ENCODE data around the gene ESRP2.

ESRP2 gene

GRCh38 chr16:68236826-68237242 is 907 bp upstream of the ESRP2 start:
- DNase-seq, result no peak

DNA sequence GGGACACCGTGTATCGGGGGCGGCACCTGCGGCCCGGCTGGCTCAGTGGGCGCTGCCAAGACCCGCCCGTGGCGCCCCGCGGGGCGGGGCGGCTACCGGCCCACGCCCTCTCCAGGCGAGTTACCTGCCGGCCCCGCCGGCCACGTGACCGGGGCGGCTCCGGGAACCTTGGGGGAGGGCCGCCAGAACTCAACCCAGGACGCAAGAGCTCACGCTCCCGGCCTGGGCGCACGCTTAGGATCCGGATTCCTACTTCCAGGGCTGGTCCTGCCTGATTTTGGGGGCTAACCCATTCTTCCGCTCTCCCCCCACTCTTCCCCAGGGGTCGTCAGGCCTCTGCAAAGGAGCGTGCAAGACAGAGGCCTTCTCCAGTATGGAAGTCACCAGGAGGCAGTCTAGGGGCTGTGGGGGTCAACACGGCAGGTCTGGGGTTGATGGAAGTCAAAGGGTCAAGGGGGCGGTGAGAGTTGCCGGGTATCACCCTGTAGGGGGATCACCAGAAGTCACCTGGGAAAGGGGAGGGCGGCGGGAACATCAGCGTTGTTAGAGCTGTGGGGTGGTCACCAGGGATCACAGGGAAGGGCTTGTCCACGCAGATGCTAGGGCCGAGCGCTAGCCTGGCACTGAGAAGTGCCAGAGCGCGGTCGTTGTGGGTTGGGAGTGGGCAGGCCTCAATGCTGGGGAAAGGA is 354 bp upstream of the ESRP2 start:
- DNase-seq, result no peak

DNA sequence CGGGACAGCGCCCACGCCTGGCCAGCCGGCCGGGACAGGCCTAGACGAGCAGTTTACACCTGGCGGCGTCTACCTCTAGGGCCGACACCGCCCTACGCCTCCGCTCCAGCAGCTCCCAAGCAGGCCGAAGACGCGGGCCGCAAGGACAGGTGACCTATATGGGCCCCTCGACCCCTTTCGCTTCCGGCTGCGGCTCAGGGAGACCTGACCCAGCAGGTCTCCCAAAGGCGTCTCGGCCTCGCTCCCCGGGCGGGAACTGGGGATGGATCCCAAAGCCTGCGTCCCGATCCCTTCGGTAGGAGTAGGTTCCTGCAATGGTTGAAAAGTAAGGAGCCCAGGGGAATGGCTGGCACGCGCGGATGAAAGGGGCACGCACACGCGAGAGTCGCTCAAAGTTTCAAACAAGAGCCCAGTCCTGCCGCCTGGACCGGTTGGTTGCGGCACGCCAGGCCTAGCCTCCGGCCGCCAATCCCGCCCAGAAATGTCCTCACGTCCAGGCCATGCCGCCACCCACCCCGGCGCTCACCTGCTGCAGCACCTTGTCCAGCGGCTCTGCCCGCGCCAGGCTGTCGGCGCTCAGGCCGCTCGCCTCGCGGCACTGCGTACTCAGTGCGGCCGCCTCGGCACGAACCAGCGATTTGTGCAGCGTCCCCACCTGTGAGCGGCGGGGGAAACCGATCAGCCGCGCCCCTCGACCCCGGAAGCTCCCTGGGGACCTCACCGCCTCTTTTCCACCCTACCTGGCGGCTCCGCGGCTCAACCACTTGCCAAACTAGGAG is 630 bp downstream of the ESRP2 start:
- no peak for DNase-seq

DNA sequence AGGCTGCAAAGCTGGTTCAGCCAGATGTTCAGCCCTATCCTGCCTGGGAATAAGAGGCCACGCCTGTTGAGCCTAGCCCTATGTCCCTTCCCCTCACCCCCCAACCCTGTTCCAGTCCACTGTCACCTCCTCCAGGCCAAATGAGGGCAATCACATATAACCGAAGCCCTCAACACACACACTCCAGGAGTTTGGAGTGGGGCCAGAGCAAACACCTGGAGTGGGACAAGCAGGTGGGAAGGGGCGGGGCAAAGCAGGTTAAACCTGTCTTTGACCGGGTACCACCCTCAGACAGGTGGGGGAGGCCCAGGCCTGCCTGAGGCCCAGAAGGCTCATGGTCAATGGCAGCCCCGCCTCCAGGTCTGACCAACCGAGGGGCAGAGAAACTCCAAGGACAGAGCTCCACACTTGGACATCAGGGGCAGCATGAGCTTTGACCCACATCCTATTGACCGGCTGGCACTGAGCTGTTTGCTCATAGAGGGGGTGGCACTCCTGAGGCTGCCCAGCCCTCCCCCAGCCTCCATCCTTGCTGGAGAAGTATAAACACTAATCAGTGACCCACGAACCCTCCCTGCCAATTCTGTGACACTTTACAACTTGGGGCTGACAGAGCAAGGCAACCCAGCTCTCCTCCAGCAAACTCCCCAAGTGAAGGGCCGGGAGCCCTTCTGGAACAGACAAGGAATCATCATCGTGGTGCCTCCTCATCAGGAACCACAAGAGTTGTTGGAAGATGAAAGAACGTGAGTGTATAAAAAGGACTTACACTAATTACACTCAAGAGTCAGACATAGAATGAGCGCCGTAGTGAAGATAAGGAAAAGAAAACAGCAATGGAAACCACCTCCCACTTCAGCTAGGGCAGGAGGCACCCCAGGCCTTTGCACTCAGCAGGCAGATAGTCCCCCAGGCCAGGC is 1.5 kb downstream of the ESRP2 start:
- DNase-seq, result no peak

DNA sequence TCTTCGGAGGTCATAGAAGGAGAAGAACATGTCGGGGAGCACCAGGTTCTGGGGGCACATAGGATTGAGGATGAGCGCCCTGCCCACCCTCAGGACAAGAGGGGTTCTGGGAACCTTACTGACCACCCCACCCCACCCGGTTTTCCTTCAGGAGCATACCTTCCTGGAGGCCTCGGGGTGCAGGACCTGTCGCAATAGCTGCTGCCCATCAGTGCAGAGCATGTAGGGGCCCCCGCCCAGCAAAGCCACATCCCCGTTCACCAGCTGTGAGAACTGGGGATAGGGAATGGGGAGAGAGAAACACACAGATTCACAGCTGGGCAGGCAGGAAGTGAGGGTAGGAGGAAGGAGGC is 2.1 kb downstream of the ESRP2 start:
- no peak for DNase-seq

- DNase-seq, result no peak
Measured at GRCh38 chr16:68233085-68233834, 2.7 kb downstream of the ESRP2 start.

GRCh38 chr16:68232335-68232734 is 3.6 kb downstream of the ESRP2 start:
- DNase-seq, result no peak

GRCh38 chr16:68231384-68232136 is 4.4 kb downstream of the ESRP2 start:
- no peak for DNase-seq

DNA sequence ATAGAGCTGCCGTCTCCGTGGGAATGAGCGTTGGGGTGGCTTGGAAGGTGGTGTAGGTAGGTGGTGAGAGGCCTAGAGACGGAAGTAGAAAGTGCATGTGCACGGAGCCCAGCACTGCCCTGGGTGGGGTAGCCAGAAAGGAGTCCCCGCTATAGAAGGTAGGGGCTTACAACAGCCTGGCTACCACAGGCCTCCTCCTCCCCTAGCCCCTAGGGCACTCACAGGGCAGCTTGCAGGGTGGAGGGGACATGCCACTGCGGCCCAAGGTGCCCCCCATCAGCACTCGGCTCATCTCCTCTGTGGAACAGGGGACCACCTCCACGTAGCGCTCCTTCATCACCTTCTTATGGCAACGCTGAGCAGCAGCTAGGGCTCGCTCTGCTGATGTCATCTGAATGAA is 5.0 kb downstream of the ESRP2 start:
- no peak for DNase-seq

DNA sequence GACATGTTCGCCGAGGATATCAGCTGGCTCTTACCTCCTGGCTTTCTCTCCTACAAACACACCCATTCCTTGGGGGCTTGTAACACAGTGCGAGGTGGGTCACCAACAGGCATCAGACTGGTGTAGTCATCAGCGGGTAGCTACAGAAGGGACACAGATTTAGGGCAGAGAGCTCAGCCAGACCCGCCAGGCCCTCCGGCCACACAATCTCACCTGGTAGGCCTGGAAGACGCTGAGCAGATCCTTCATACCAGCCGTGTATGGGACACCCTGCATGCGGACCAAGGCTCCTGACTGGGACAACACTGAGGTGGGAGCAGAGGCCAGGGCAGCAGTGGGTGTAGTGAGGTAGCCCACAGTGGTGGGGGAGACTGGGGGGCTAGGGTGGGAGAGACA is 5.8 kb downstream of the ESRP2 start:
- DNase-seq, result no peak

GRCh38 chr16:68229431-68230175 is 6.3 kb downstream of the ESRP2 start:
- DNase-seq, result peak; percentile 41

DNA sequence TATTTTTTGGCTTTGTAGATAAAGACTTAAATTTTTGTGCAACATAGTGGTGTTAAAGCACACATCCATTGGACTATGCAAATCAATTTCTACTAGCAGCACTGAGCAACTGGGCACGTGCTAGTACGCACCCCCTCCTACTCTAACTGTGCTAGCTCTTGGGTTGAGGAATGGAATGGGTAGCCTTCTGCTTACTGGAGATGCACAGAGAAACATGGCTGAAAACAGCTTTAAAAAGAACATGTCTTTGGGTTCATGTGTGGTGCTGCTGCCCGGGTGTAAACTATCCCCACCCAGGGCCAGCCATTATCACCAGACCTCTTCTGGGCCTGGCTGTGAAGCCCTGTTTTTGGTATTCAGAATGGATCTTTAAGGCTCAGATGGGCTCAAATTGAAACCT is 7.3 kb downstream of the ESRP2 start:
- DNase-seq, result no peak

- no peak for DNase-seq
Measured at GRCh38 chr16:68227850-68228553, 7.9 kb downstream of the ESRP2 start.

DNA sequence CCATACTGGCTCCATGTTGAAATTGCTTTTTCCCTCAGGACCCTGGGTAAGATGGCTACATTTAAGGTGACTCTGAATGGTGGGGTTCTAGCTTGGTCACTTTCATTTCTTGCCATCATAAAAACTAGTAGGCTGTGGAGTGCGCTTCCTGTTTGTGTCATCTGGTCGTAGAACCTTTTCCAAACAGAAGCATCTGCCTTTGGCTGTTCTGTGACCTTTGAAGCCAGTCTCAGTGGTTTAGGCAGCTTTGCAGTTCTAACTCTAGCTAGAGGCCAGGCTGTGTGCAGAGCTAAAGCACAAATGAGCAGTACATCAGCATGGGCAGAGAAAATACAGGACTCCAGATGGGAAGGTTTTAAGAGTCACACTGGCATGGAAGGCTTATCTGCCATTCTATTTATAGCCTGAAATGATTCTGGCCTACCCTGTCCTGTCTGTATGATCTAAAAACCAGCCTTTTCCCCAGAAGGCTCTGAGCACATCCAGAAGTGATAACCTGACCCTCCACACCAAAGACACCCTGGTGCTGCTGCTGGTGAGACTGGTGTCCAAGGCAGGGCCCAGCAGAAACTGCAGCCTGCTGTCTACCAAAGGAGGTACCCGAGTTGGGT is 8.6 kb downstream of the ESRP2 start:
- no peak for DNase-seq

GRCh38 chr16:68226116-68226515 is 9.8 kb downstream of the ESRP2 start:
- no peak for DNase-seq

GRCh38 chr16:68223072-68223471 is 12.9 kb downstream of the ESRP2 start:
- no peak for DNase-seq

DNA sequence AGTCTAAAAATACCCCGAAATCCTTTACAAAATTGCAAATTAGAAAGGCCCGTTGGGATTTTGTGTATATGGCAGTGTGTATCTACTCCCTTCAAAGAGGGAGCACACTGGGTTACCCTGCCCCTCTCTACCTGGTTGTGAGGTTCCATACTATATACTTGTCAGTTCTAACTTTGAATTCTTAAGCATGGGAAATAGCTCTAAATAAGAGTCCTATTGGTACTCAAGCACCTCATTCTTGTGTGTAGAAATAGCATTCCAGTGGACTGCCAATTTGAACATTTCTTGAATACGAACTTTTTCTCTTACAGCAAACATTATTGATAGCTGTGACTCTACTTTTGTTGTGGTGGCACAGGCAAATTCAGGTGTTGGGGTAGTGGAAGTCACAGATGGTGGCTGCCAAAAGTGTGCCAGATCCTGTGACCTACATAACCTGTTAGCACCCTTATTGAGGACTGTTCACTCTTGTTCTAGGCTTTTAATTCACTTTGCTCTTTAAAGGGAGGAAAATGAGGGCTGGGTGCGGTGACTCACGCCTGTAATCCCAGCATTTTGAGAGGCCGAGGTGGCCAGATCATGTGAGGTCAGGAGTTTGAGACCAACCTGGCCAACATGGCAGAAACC is 16.1 kb downstream of the ESRP2 start:
- no peak for DNase-seq

DNA sequence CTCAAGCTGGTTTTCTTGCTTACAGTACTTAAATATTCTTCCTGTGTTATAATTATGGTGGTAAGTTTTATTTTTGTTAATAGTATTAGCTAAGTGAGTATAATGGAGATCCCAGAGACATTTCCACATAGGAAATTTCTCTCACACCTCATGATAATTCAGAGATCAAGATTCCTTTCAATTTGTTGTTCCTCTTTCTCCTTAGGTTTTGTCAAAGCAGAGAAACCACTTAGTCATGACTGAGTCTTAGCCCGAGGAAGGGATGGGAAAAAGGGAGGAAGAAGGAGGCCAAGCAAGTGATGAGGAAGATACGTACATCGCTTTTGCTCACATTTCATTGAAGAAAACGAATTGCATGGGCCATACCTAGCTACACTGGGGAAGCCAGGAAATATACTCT is 18.4 kb downstream of the ESRP2 start:
- DNase-seq, result no peak

- DNase-seq, result no peak
Measured at GRCh38 chr16:68216240-68216639, 19.7 kb downstream of the ESRP2 start.

DNA sequence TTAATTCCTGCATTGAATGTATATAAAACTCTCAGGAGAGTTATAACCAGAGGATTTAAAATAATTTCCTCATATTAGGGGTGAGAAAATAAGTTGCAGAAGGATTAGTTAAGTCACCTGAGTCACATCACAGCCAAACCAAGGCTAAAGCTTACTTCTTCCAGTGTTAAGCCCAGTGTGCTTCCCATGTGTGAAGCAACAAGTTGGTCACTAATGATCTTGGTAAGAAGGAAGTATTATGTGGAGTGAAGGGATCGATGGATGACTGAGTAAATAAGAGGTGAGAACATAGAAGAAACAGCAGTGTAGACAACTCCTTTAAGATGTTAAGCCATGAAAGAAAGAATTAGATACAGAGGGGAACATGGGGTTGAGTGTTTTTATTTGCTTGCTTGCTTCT is 20.6 kb downstream of the ESRP2 start:
- no peak for DNase-seq
